ENCODE measurements around the gene PLEKHH3. TPM values are rescaled to one million over a fixed set of nuclear protein-coding genes. Genes with fewer than 3 reads are reported as not detected.

The PLEKHH3 gene
- total RNA-seq, 4 donors from 2014 or later, result 41.0 to 55.8 (median 55.1) TPM

- H3K4me1 ChIP-seq, result peaks cover 53 to 91% (median 66%) of the 10 kb centered on the region in 3 donors
- peaks cover 0 to 25% (median 0%) of the 10 kb centered on the region in 4 donors for H3K27me3 ChIP-seq
- no peak for DNase-seq
- peak overlapping the region; percentile 98 to 99 (median 98) for H3K27ac ChIP-seq
- intact Hi-C loops (cut with DNase I), result no loop called here
- peaks cover 24 to 57% (median 26%) of the 10 kb centered on the region in 3 donors for H3K36me3 ChIP-seq
- H3K4me3 ChIP-seq, result peak overlapping the region; percentile 83 to 97 (median 94)
- 69 to 93% methylated on average over 5 to 6 of the region's 30 CpGs for WGBS, 2 donors
- H3K9me3 ChIP-seq, result no peaks in the 10 kb centered on the region
- no peak for TF ChIP-seq CTCF (IDR thresholded peaks at IDR 0.05)
- TF ChIP-seq POLR2A (IDR thresholded peaks at IDR 0.05), result no peak
Observed at GRCh38 chr17:42673266-42673884, 3.4 kb downstream of the PLEKHH3 start.

GRCh38 chr17:42672038-42672437 is 4.8 kb downstream of the PLEKHH3 start:
- Histone ChIP-seq H3K27ac (peak overlapping the region; percentile 98 to 99 (median 98)), H3K4me3 (peak overlapping the region in 3 of 4 donors; percentile 18 to 51 (median 27)), H3K27me3 (peaks cover 0 to 25% (median 0%) of the 10 kb centered on the region in 4 donors), H3K9me3 (no peaks in the 10 kb centered on the region), H3K4me1 (peaks cover 66 to 94% (median 70%) of the 10 kb centered on the region in 3 donors), H3K36me3 (peaks cover 24 to 69% (median 26%) of the 10 kb centered on the region in 3 donors)
- DNase-seq, result no peak
- WGBS, 2 donors, result 20 to 58% methylated on average over 2 to 16 of the region's 28 CpGs
- intact Hi-C loops (cut with DNase I), result no loop called here
- no peak for TF ChIP-seq POLR2A (IDR thresholded peaks at IDR 0.05)

- Histone ChIP-seq H3K9me3 (no peaks in the 10 kb centered on the region), H3K4me3 (peak overlapping the region in 1 of 4 donors; percentile 7), H3K27me3 (peaks cover 0 to 24% (median 0%) of the 10 kb centered on the region in 4 donors), H3K36me3 (peaks cover 26 to 79% (median 32%) of the 10 kb centered on the region in 3 donors), H3K27ac (peak overlapping the region; percentile 16 to 99 (median 70)), H3K4me1 (peaks cover 70 to 99% (median 71%) of the 10 kb centered on the region in 3 donors)
- DNase-seq, result no peak
- intact Hi-C loops (cut with DNase I), result no loop called here
- TF ChIP-seq CTCF (IDR thresholded peaks at IDR 0.05) (no peak), POLR2A (IDR thresholded peaks at IDR 0.05) (no peak)
- WGBS, 2 donors, result 74 to 84% methylated on average over 24 to 30 of the region's 50 CpGs
Observed at GRCh38 chr17:42670789-42671657, 5.8 kb downstream of the PLEKHH3 start.

- WGBS, 2 donors, result 40 to 63% methylated on average over 8 to 17 of the region's 87 CpGs
- Histone ChIP-seq H3K36me3 (peaks cover 32 to 88% (median 39%) of the 10 kb centered on the region in 3 donors), H3K9me3 (no peaks in the 10 kb centered on the region), H3K4me3 (peak overlapping the region in 3 of 4 donors; percentile 7 to 43 (median 15)), H3K27me3 (peaks cover 0 to 20% (median 0%) of the 10 kb centered on the region in 4 donors), H3K27ac (peak overlapping the region; percentile 41 to 99 (median 84)), H3K4me1 (peaks cover 66 to 90% (median 70%) of the 10 kb centered on the region in 3 donors)
- intact Hi-C loops (cut with DNase I), result no loop called here
- DNase-seq, result no peak
- no peak for TF ChIP-seq POLR2A (IDR thresholded peaks at IDR 0.05)
- no peak for TF ChIP-seq CTCF (IDR thresholded peaks at IDR 0.05)
Observed at GRCh38 chr17:42669977-42670788, 6.6 kb downstream of the PLEKHH3 start.

- Histone ChIP-seq H3K27me3 (peaks cover 0 to 20% (median 0%) of the 10 kb centered on the region in 4 donors), H3K9me3 (no peaks in the 10 kb centered on the region), H3K4me1 (peaks cover 60 to 85% (median 67%) of the 10 kb centered on the region in 3 donors), H3K36me3 (peaks cover 32 to 93% (median 39%) of the 10 kb centered on the region in 3 donors), H3K4me3 (peak overlapping the region in 1 of 4 donors; percentile 43), H3K27ac (peak overlapping the region; percentile 41 to 98 (median 74))
- DNase-seq, result no peak
- WGBS, 2 donors, result 64% methylated on average over 2 of the region's 12 CpGs; no CpG with 5 or more reads in 1 of the 2 donors
- TF ChIP-seq POLR2A (IDR thresholded peaks at IDR 0.05) (no peak), CTCF (IDR thresholded peaks at IDR 0.05) (no peak)
- intact Hi-C loops (cut with DNase I), result no loop called here
Observed at GRCh38 chr17:42669705-42669976, 7.2 kb downstream of the PLEKHH3 start.

Data from esophagus squamous epithelium (tissue), 5 donors.